Neutrophil (primary cell): ENCODE data around the gene EMC9.

ENCODE experiments used
- H3K27ac ChIP-seq: fragments of 200-600 bp; sonication (generic); 2 replicates; pipeline ENCODE4 v1.5.1; 2016; ENCODE audit warnings: mild to moderate bottlenecking, moderate library complexity
- H3K27me3 ChIP-seq: fragments of 200-600 bp; sonication (generic); 2 replicates; pipeline ENCODE4 v1.6.0; 2016; ENCODE audit warnings: mild to moderate bottlenecking
- H3K36me3 ChIP-seq: fragments of 200-600 bp; sonication (generic); 2 replicates; pipeline ENCODE4 v1.5.1; 2017
- H3K4me1 ChIP-seq, 2 experiments: fragments of 200-600 bp in 1 of 2; sonication (generic) in 1 of 2; 1 replicate in 1 of 2; 2 replicates in 1 of 2; pipeline versions ENCODE4 v1.5.1 to v1.6.1; 2013 to 2016; ENCODE audit warnings: low read depth in 1 of 2, low read length in 1 of 2, mild to moderate bottlenecking in 1 of 2, moderate library complexity in 1 of 2; ENCODE audit not compliant: control insufficient read depth in 1 of 2, insufficient read depth in 1 of 2
- H3K4me3 ChIP-seq, 2 experiments: fragments of 200-600 bp in 1 of 2; sonication (generic) in 1 of 2; 1 replicate in 1 of 2; 2 replicates in 1 of 2; pipeline ENCODE4 v1.5.1; 2013 to 2016; ENCODE audit warnings: low read depth in 1 of 2, low read length in 1 of 2, mild to moderate bottlenecking in 1 of 2, moderate library complexity in 1 of 2
- H3K9me3 ChIP-seq: fragments of 200-600 bp; sonication (generic); 2 replicates; pipeline ENCODE4 v1.5.1; 2016
- TF ChIP-seq, protein P1 (sequence below): fragments of 200-600 bp; sonication (generic); IDR thresholded peaks from 2 replicates; pipeline ENCODE4 v1.5.1; 2016; ENCODE audit warnings: antibody characterized with exemption

The EMC9 gene

GRCh38 chr14:24178399-24179178 is 37.2 kb upstream of the EMC9 start:
- H3K36me3 ChIP-seq = peaks cover 99% of the 10 kb centered on the region
- H3K4me3 ChIP-seq = no peak overlapping the region
- H3K27ac ChIP-seq = no peak overlapping the region
- TF ChIP-seq, protein P1, sequence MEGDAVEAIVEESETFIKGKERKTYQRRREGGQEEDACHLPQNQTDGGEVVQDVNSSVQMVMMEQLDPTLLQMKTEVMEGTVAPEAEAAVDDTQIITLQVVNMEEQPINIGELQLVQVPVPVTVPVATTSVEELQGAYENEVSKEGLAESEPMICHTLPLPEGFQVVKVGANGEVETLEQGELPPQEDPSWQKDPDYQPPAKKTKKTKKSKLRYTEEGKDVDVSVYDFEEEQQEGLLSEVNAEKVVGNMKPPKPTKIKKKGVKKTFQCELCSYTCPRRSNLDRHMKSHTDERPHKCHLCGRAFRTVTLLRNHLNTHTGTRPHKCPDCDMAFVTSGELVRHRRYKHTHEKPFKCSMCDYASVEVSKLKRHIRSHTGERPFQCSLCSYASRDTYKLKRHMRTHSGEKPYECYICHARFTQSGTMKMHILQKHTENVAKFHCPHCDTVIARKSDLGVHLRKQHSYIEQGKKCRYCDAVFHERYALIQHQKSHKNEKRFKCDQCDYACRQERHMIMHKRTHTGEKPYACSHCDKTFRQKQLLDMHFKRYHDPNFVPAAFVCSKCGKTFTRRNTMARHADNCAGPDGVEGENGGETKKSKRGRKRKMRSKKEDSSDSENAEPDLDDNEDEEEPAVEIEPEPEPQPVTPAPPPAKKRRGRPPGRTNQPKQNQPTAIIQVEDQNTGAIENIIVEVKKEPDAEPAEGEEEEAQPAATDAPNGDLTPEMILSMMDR = no peak
- H3K4me1 ChIP-seq = peaks cover 6 to 9% of the 10 kb centered on the region in 2 experiments
- no peaks in the 10 kb centered on the region for H3K27me3 ChIP-seq
- H3K9me3 ChIP-seq = no peaks in the 10 kb centered on the region

DNA sequence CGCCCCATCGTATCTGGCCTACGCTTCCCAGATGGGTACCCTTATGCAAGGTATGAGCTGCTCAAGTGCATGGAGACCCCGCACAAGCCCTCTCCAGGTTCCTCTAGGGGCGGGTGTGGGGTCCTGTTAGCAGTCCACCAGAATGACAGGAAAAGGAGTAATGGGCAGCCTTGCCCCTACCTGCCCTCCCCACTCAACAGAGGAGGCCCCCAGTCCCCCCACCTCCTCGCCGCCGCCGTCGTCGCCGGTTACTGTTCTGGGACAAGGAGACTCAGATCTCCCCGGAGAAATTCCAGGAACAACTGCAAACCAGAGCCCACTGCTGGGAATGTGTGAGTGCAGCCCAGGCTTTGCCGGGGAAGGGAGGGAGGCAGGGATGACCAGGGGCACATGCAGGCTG is 36.5 kb upstream of the EMC9 start:
- Histone ChIP-seq H3K9me3 (no peaks in the 10 kb centered on the region), H3K4me3 (no peak overlapping the region), H3K36me3 (peaks cover 99% of the 10 kb centered on the region), H3K27me3 (peaks cover under 1% of the 10 kb centered on the region), H3K4me1 (peaks cover 6 to 9% of the 10 kb centered on the region in 2 experiments), H3K27ac (no peak overlapping the region)
- TF ChIP-seq, protein P1 = no peak

DNA sequence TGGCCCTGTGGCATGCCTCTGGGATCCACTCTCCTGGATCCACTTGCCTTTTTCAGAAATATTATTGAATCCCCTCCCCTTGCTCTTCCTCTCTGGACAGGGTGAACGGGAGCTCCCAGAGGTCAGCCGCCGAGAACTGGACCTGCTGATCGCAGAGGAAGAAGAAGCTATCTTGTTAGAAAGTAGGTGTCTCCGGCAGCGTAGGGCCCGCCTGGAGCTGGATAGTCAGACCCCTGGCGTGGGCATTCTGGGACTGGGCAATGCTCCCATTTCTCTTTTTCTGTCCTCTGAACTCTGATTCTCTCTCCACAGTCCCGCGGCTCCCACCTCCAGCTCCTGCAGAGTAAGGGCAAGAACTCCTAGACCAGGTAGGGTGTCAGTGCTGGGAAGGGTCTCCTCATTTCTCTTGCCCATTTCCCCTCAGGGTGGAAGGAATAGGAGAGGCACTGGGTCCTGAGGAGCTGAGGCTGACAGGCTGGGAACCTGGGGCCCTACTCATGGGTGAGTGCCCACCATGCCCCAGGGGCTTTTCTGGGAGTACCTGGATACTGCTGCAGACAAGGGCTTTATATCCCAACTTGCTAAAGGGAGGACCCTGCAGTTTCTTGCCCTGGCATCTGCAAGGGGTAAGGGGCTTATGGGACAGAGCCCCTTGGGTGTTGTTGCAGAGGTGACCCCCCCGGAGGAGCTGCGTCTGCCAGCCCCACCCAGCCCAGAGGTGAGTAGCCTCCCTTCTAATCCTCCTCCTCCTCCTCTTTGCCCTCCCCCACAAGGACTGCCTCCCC is 35.8 kb upstream of the EMC9 start:
- Histone ChIP-seq H3K9me3 (no peaks in the 10 kb centered on the region), H3K4me3 (no peak overlapping the region), H3K27ac (no peak overlapping the region), H3K27me3 (peaks cover 7% of the 10 kb centered on the region), H3K36me3 (peaks cover 99% of the 10 kb centered on the region), H3K4me1 (peaks cover 12 to 15% of the 10 kb centered on the region in 2 experiments)
- TF ChIP-seq, protein P1 = no peak

- Histone ChIP-seq H3K36me3 (peaks cover 96% of the 10 kb centered on the region), H3K27me3 (peaks cover 13% of the 10 kb centered on the region), H3K27ac (no peak overlapping the region), H3K4me1 (peaks cover 19 to 21% of the 10 kb centered on the region in 2 experiments), H3K4me3 (no peak overlapping the region), H3K9me3 (no peaks in the 10 kb centered on the region)
- TF ChIP-seq, protein P1 = no peak
These were observed 35.2 kb upstream of the EMC9 start for GRCh38 chr14:24176599-24176998.

DNA sequence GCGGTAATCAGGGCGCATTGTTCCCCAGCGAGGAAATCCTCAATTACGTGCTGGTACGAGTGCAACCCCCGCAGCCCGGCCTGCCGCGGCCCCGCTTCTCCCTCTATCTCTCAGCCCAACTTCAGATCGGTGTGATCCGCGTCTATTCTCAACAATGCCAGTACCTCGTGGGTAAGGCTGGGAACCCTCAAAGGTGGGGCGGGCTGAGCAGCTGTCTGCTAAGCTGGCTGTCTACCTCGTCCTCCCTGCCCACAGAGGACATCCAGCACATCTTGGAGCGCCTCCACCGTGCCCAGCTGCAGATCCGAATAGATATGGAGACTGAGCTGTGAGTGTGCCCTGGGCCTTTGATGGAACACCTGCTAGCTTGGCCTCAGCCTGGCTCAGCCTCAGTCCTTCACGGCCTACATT is 31.5 kb upstream of the EMC9 start:
- H3K27ac ChIP-seq = no peak overlapping the region
- TF ChIP-seq, protein P1 = no peak

More for the DNA sequence above, 31.5 kb upstream of the EMC9 start:
- Histone ChIP-seq H3K9me3 (no peaks in the 10 kb centered on the region), H3K36me3 (peaks cover 87% of the 10 kb centered on the region), H3K4me3 (no peak overlapping the region), H3K27me3 (peaks cover 17% of the 10 kb centered on the region), H3K4me1 (peaks cover 39 to 49% of the 10 kb centered on the region in 2 experiments)
